K562 (cell line): ENCODE measurements around the gene CHAT.

ENCODE experiments used
- BMI1 ChIP-seq: fragments of 150-350 bp; IDR thresholded peaks from 2 replicates; pipeline ENCODE4 v1.6.1; 2014; ENCODE audit warnings: low read length
- GABPA ChIP-seq: fragments of 200-800 bp; sonication (Bioruptor generic); conservative IDR thresholded peaks from 2 replicates; pipeline ENCODE4 v1.6.1; 2016; ENCODE audit warnings: low read depth, missing genetic modification characterization, missing compliant biosample characterization
- JUND ChIP-seq, 2 experiments: IDR thresholded peaks; 2 replicates in 1 of 2; 3 replicates in 1 of 2; pipeline ENCODE4 v1.6.1; 2011; ENCODE audit warnings: borderline replicate concordance in 2 of 2, low read depth in 2 of 2, low read length in 2 of 2, improper control_type of control experiment in 1 of 2, missing biosample characterization in 1 of 2, missing genetic modification characterization in 1 of 2, missing genetic modification reagents in 1 of 2
- POLR2AphosphoS5 ChIP-seq: IDR thresholded peaks from 2 replicates; pipeline ENCODE4 v1.6.1; 2011; ENCODE audit warnings: mild to moderate bottlenecking, low read depth, low read length, moderate library complexity; ENCODE audit not compliant: control insufficient read depth, insufficient read depth
- ZNF274 ChIP-seq: IDR thresholded peaks from 2 replicates; pipeline ENCODE4 v1.6.1; 2011; ENCODE audit warnings: low read depth, mild to moderate bottlenecking, low read length, moderate library complexity, borderline replicate concordance
- TF ChIP-seq, protein P1 (sequence below): IDR thresholded peaks from 3 replicates; pipeline ENCODE4 v1.6.1; 2011; ENCODE audit warnings: borderline replicate concordance, mild to moderate bottlenecking; ENCODE audit not compliant: insufficient read length, insufficient read depth
- TF ChIP-seq, protein P2 (sequence below), 3 experiments: IDR thresholded peaks in 2 of 3; conservative IDR thresholded peaks in 1 of 3; 2 replicates each; pipeline ENCODE4 v1.5.1; 2011 to 2012; ENCODE audit warnings: low read length in 3 of 3, mild to moderate bottlenecking in 3 of 3, control low read depth in 2 of 3, improper control_type of control experiment in 1 of 3, inconsistent platforms in 1 of 3, low read depth in 1 of 3, mixed read lengths in 1 of 3, moderate library complexity in 1 of 3; ENCODE audit not compliant: insufficient read depth in 2 of 3

DNA sequence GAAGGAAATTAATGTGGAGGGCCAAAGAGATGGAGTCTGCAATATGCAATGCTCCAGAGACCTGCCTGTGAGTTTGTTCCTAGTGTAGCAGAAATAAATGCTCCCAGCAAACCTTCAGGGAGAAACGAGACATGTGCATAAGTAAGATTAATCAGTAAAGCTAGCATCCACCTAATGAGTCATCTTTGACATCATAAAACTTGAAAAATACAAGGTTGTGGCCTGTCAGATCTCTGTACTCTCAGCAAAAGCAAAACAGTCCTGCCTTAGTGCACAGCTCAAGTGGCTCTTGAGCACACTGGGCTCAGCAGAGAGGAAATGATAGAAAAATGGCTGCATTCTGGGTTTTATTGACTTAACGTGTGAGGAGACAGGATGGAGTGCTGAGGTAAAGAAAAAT, 42.4 kb upstream of the CHAT start:
- TF ChIP-seq, protein P1, sequence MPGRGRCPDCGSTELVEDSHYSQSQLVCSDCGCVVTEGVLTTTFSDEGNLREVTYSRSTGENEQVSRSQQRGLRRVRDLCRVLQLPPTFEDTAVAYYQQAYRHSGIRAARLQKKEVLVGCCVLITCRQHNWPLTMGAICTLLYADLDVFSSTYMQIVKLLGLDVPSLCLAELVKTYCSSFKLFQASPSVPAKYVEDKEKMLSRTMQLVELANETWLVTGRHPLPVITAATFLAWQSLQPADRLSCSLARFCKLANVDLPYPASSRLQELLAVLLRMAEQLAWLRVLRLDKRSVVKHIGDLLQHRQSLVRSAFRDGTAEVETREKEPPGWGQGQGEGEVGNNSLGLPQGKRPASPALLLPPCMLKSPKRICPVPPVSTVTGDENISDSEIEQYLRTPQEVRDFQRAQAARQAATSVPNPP, result no peak
- TF ChIP-seq BMI1, result no peak
- no peak for TF ChIP-seq ZNF274
- TF ChIP-seq POLR2AphosphoS5, result no peak
- no peak for TF ChIP-seq GABPA (tag)
- 0 out of 2 replicates have a peak, but pooled peaks have one; percentile 4 for TF ChIP-seq JUND (IDR thresholded peaks at IDR 0.05; ENCODE audit: borderline replicate concordance, low read depth, low read length)
- 0 out of 3 replicates have a peak, but pooled peaks have one; percentile 29 for TF ChIP-seq JUND (tag; IDR thresholded peaks at IDR 0.05; ENCODE audit: borderline replicate concordance, low read depth, low read length)
- TF ChIP-seq, protein P2, sequence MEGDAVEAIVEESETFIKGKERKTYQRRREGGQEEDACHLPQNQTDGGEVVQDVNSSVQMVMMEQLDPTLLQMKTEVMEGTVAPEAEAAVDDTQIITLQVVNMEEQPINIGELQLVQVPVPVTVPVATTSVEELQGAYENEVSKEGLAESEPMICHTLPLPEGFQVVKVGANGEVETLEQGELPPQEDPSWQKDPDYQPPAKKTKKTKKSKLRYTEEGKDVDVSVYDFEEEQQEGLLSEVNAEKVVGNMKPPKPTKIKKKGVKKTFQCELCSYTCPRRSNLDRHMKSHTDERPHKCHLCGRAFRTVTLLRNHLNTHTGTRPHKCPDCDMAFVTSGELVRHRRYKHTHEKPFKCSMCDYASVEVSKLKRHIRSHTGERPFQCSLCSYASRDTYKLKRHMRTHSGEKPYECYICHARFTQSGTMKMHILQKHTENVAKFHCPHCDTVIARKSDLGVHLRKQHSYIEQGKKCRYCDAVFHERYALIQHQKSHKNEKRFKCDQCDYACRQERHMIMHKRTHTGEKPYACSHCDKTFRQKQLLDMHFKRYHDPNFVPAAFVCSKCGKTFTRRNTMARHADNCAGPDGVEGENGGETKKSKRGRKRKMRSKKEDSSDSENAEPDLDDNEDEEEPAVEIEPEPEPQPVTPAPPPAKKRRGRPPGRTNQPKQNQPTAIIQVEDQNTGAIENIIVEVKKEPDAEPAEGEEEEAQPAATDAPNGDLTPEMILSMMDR (IDR thresholded peaks at IDR 0.05 in 2 of 3, conservative IDR thresholded peaks at IDR 0.05 in 1 of 3; ENCODE audit: insufficient read depth in 2 of 3, low read depth in 1 of 3, low read length in 3 of 3), result no peak
